ENCODE measurements around the gene PRKAA2. TPM values are rescaled to one million over a fixed set of nuclear protein-coding genes. Genes with fewer than 3 reads are reported as not detected.

Gene PRKAA2
- polyA plus RNA-seq, 4 donors: 0.27 to 4.4 (median 0.48) TPM; not detected in 1

DNA sequence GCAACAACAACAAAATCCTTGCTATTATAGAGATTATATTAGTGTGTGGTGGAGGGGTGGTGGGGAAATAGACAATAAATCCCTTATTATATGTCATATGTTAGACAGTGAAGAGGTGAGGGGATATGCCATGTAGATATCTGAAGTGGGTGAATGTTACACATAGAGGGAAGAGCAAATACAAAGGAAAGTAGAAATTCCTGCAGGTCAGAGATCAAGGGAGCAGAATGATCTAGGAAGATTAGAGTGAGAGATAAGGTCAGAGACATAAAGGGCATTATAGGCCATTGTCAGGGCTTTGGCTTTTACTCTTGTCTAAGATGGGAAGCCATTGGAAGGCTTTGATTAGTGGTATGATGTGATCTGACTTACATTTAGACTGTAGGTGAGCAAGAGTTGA lies 38.5 kb downstream of the PRKAA2 start:
- FAIRE-seq: no peak
- no peaks in the 10 kb centered on the region for H3K9me3 ChIP-seq (ENCODE audit: control insufficient read depth in 2 of 2, insufficient read depth in 1 of 2, low read depth in 1 of 2, low read length in 1 of 2)

DNA sequence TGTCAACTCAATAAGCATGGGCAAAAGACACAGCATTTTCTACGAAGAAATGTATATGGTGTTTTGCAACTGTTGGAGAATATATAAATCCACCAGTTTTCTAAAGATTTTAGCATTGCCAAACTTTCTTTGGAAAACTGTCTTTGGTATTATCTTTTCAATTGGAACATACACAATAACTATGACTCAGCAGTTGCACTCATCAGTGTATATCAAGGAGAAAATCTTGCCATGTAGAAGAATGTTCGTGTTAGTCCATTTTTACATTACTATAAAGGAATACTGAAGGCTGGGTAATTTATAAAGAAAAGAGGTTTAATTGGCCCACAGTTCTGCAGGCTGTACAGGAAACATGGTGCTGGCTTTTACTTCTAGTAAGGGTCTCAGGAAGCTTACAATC lies 41.1 kb downstream of the PRKAA2 start:
- no peak for DNase-seq
- Histone ChIP-seq H3K4me3 (ENCODE audit: low read depth in 1 of 3, low read length in 3 of 3) (no peak overlapping the region), H3K36me3 (ENCODE audit: control insufficient read depth in 3 of 3, insufficient read depth in 2 of 3, low read depth in 1 of 3, low read length in 3 of 3) (no peaks in the 10 kb centered on the region), H3K27me3 (ENCODE audit: control insufficient read depth in 3 of 3, insufficient read depth in 3 of 3, low read length in 3 of 3) (no peaks in the 10 kb centered on the region), H3K9me3 (ENCODE audit: control insufficient read depth in 2 of 2, insufficient read depth in 1 of 2, low read depth in 1 of 2, low read length in 1 of 2) (no peaks in the 10 kb centered on the region), H3K4me1 (ENCODE audit: control insufficient read depth in 3 of 3, insufficient read depth in 2 of 3, low read depth in 1 of 3, low read length in 2 of 3) (no peaks in the 10 kb centered on the region), H3K27ac (ENCODE audit: low read depth in 1 of 3, low read length in 2 of 3) (no peak overlapping the region)
- WGBS, 3 donors: 83 to 87% (median 84%) methylated on average over 2 of the region's 2 CpGs
- FAIRE-seq: no peak

More for the DNA sequence above, 38.5 kb downstream of the PRKAA2 start:
- H3K27me3 ChIP-seq (ENCODE audit: control insufficient read depth in 3 of 3, insufficient read depth in 3 of 3, low read length in 3 of 3): no peaks in the 10 kb centered on the region
- H3K27ac ChIP-seq (ENCODE audit: low read depth in 1 of 3, low read length in 2 of 3): no peak overlapping the region
- H3K36me3 ChIP-seq (ENCODE audit: control insufficient read depth in 3 of 3, insufficient read depth in 2 of 3, low read depth in 1 of 3, low read length in 3 of 3): no peaks in the 10 kb centered on the region
- H3K4me3 ChIP-seq (ENCODE audit: low read depth in 1 of 3, low read length in 3 of 3): no peak overlapping the region
- H3K4me1 ChIP-seq (ENCODE audit: control insufficient read depth in 3 of 3, insufficient read depth in 2 of 3, low read depth in 1 of 3, low read length in 2 of 3): no peaks in the 10 kb centered on the region
- DNase-seq: no peak

DNA sequence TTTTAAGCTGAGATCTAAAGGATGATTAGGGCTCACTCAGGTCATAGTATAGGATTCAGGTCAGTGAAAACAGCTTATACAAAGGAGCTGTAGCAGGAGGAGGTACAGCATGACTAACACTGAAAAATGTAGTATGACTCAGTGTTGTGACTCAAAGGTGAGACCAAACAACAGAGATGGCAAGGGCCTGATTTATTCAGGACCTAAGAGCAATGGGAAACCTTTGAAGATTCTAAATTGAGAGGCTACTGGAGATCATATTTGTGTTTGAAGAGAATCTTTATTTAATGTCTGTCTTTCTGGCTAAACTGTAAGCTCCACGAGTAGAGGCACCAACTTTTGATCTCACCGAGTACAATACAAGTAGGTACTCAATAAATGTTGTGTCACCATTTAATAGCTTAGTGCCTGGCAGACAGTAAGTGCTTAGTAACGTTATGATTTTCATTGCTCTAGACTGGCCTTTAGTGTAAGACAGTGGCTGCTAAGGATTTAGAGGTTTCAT lies 43.5 kb downstream of the PRKAA2 start:
- DNase-seq (peak; percentile 9 to 23), FAIRE-seq (no peak)
- H3K27ac ChIP-seq (ENCODE audit: low read depth in 1 of 3, low read length in 2 of 3): no peak overlapping the region
- 46 to 71% (median 50%) methylated on average over 3 of the region's 3 CpGs for WGBS, 3 donors
- H3K4me1 ChIP-seq (ENCODE audit: control insufficient read depth in 3 of 3, insufficient read depth in 2 of 3, low read depth in 1 of 3, low read length in 2 of 3): no peaks in the 10 kb centered on the region
- H3K27me3 ChIP-seq (ENCODE audit: control insufficient read depth in 3 of 3, insufficient read depth in 3 of 3, low read length in 3 of 3): no peaks in the 10 kb centered on the region
- no peaks in the 10 kb centered on the region for H3K36me3 ChIP-seq (ENCODE audit: control insufficient read depth in 3 of 3, insufficient read depth in 2 of 3, low read depth in 1 of 3, low read length in 3 of 3)
- H3K4me3 ChIP-seq (ENCODE audit: low read depth in 1 of 3, low read length in 3 of 3): no peak overlapping the region
- H3K9me3 ChIP-seq (ENCODE audit: control insufficient read depth in 2 of 2, insufficient read depth in 1 of 2, low read depth in 1 of 2, low read length in 1 of 2): no peaks in the 10 kb centered on the region

DNA sequence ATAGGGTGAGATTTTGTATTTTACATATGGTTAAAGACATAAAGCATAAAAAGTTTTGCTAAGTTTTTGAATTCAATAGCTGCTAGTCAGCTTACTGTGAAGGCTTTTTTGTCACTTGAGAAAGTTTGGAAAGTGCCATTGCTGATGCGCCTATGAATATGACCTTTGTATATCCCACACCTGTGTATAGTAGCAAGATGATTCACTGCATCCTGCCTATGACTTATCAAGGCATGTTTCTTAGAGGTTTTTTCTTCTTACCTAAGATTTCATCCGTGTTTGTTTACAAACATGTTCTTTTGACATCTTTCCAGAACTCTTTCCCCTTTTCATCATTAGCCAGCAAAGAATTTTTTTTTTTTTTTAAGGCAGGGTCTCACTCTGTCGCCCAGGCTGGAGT lies 51.5 kb downstream of the PRKAA2 start:
- Histone ChIP-seq H3K27me3 (ENCODE audit: control insufficient read depth in 3 of 3, insufficient read depth in 3 of 3, low read length in 3 of 3) (no peaks in the 10 kb centered on the region), H3K4me3 (ENCODE audit: low read depth in 1 of 3, low read length in 3 of 3) (no peak overlapping the region), H3K4me1 (ENCODE audit: control insufficient read depth in 3 of 3, insufficient read depth in 2 of 3, low read depth in 1 of 3, low read length in 2 of 3) (no peaks in the 10 kb centered on the region), H3K9me3 (ENCODE audit: control insufficient read depth in 2 of 2, insufficient read depth in 1 of 2, low read depth in 1 of 2, low read length in 1 of 2) (peaks cover 0 to 8% of the 10 kb centered on the region in 2 donors), H3K27ac (ENCODE audit: low read depth in 1 of 3, low read length in 2 of 3) (no peak overlapping the region), H3K36me3 (ENCODE audit: control insufficient read depth in 3 of 3, insufficient read depth in 2 of 3, low read depth in 1 of 3, low read length in 3 of 3) (no peaks in the 10 kb centered on the region)
- DNase-seq (no peak), FAIRE-seq (no peak)
- 73 to 81% (median 81%) methylated on average over 3 of the region's 3 CpGs for WGBS, 3 donors

DNA sequence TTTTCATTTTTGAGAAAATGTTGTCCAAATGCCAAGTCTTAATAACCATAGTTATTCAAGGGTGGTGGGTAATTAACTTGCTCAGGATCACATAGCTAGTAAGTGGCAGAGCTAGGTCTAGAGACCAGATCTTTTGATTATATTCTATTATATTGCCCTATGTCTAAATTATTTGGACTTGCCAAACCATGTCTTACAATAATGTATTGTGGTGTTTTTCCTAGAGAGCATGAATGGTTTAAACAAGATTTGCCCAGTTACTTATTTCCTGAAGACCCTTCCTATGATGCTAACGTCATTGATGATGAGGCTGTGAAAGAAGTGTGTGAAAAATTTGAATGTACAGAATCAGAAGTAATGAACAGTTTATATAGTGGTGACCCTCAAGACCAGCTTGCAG lies 58.6 kb downstream of the PRKAA2 start:
- H3K27me3 ChIP-seq (ENCODE audit: control insufficient read depth in 3 of 3, insufficient read depth in 3 of 3, low read length in 3 of 3): no peaks in the 10 kb centered on the region
- H3K27ac ChIP-seq (ENCODE audit: low read depth in 1 of 3, low read length in 2 of 3): no peak overlapping the region
- H3K36me3 ChIP-seq (ENCODE audit: control insufficient read depth in 3 of 3, insufficient read depth in 2 of 3, low read depth in 1 of 3, low read length in 3 of 3): no peaks in the 10 kb centered on the region
- WGBS, 3 donors: 76 to 85% (median 81%) methylated on average over 1 of the region's 1 CpG
- peaks cover 0 to 12% of the 10 kb centered on the region in 2 donors for H3K9me3 ChIP-seq (ENCODE audit: control insufficient read depth in 2 of 2, insufficient read depth in 1 of 2, low read depth in 1 of 2, low read length in 1 of 2)
- no peaks in the 10 kb centered on the region for H3K4me1 ChIP-seq (ENCODE audit: control insufficient read depth in 3 of 3, insufficient read depth in 2 of 3, low read depth in 1 of 3, low read length in 2 of 3)
- FAIRE-seq (no peak), DNase-seq (no peak)
- H3K4me3 ChIP-seq (ENCODE audit: low read depth in 1 of 3, low read length in 3 of 3): no peak overlapping the region

DNA sequence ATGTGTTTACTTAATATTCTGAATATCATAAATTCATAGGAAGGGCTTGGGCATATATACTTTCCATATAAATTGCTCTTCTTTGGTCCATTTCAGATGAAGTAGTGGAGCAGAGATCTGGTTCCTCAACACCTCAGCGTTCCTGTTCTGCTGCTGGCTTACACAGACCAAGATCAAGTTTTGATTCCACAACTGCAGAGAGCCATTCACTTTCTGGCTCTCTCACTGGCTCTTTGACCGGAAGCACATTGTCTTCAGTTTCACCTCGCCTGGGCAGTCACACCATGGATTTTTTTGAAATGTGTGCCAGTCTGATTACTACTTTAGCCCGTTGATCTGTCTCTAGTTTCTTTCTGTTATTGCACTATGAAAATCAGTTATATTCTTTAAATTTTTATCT lies 62.3 kb downstream of the PRKAA2 start:
- H3K36me3 ChIP-seq (ENCODE audit: control insufficient read depth in 3 of 3, insufficient read depth in 2 of 3, low read depth in 1 of 3, low read length in 3 of 3): no peaks in the 10 kb centered on the region
- H3K9me3 ChIP-seq (ENCODE audit: control insufficient read depth in 2 of 2, insufficient read depth in 1 of 2, low read depth in 1 of 2, low read length in 1 of 2): peaks cover 0 to 5% of the 10 kb centered on the region in 2 donors
- H3K4me1 ChIP-seq (ENCODE audit: control insufficient read depth in 3 of 3, insufficient read depth in 2 of 3, low read depth in 1 of 3, low read length in 2 of 3): no peaks in the 10 kb centered on the region
- H3K4me3 ChIP-seq (ENCODE audit: low read depth in 1 of 3, low read length in 3 of 3): no peak overlapping the region
- DNase-seq (no peak), FAIRE-seq (no peak)
- no peak overlapping the region for H3K27ac ChIP-seq (ENCODE audit: low read depth in 1 of 3, low read length in 2 of 3)
- no peaks in the 10 kb centered on the region for H3K27me3 ChIP-seq (ENCODE audit: control insufficient read depth in 3 of 3, insufficient read depth in 3 of 3, low read length in 3 of 3)
- 80 to 88% (median 85%) methylated on average over 4 of the region's 4 CpGs for WGBS, 3 donors

DNA sequence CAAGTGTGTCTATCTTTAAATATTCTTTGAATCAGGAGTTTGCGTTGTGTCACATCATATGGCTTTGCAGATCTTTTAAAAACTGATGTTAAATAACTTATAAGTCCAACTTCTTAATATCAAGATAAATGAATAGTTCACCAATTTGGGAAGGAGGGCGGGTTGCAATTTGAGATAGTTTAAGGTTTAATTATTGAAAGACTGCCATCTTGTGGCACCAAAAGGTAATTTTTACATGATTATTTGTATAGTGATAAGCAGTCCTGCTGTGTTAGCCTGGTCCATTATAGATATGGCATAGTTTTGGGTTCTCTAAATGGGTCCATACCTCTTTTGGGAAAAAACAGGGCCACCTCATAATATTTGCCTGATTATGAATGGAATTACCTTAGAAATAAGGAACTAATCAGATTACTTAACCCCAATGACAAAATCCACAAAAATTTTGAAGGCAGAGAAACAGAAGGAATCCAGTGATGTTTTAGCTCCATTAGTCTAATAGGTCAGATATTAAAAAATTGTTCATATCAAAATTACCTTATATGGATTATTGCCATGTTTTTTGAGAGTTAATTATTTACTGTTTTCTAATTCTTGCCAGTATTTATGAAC lies 64.3 kb downstream of the PRKAA2 start:
- no peaks in the 10 kb centered on the region for H3K9me3 ChIP-seq (ENCODE audit: control insufficient read depth in 2 of 2, insufficient read depth in 1 of 2, low read depth in 1 of 2, low read length in 1 of 2)
- peak; percentile 39 for FAIRE-seq
- 8 to 14% (median 11%) methylated on average over 2 of the region's 2 CpGs for WGBS, 3 donors
- no peak overlapping the region for H3K27ac ChIP-seq (ENCODE audit: low read depth in 1 of 3, low read length in 2 of 3)
- no peaks in the 10 kb centered on the region for H3K27me3 ChIP-seq (ENCODE audit: control insufficient read depth in 3 of 3, insufficient read depth in 3 of 3, low read length in 3 of 3)
- no peak overlapping the region for H3K4me3 ChIP-seq (ENCODE audit: low read depth in 1 of 3, low read length in 3 of 3)
- H3K36me3 ChIP-seq (ENCODE audit: control insufficient read depth in 3 of 3, insufficient read depth in 2 of 3, low read depth in 1 of 3, low read length in 3 of 3): no peaks in the 10 kb centered on the region
- no peaks in the 10 kb centered on the region for H3K4me1 ChIP-seq (ENCODE audit: control insufficient read depth in 3 of 3, insufficient read depth in 2 of 3, low read depth in 1 of 3, low read length in 2 of 3)
- peak; percentile 46 to 57 for DNase-seq

DNA sequence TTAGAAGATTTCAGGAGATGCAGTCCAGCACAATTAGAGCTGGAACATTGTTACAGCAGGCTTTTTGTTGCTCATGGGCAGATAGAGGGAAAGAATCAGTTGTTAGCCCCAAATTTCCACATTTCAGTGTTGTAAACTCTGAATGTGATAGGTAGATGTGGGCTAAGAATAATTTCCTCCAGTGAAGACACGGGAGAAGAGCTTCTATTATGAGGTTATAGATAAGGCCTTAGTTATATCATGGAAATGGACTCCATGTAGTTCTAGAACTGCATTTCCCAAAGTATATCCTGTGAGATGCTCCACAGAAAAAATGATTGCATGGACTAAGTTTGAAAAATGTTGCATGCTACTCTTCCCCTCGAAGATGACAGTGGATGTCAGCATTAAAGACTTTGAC lies 64.9 kb downstream of the PRKAA2 start:
- no peak for FAIRE-seq
- no peak for DNase-seq
- Histone ChIP-seq H3K27me3 (ENCODE audit: control insufficient read depth in 3 of 3, insufficient read depth in 3 of 3, low read length in 3 of 3) (no peaks in the 10 kb centered on the region), H3K4me1 (ENCODE audit: control insufficient read depth in 3 of 3, insufficient read depth in 2 of 3, low read depth in 1 of 3, low read length in 2 of 3) (no peaks in the 10 kb centered on the region), H3K4me3 (ENCODE audit: low read depth in 1 of 3, low read length in 3 of 3) (no peak overlapping the region), H3K36me3 (ENCODE audit: control insufficient read depth in 3 of 3, insufficient read depth in 2 of 3, low read depth in 1 of 3, low read length in 3 of 3) (no peaks in the 10 kb centered on the region), H3K27ac (ENCODE audit: low read depth in 1 of 3, low read length in 2 of 3) (no peak overlapping the region), H3K9me3 (ENCODE audit: control insufficient read depth in 2 of 2, insufficient read depth in 1 of 2, low read depth in 1 of 2, low read length in 1 of 2) (no peaks in the 10 kb centered on the region)
- 29 to 60% (median 37%) methylated on average over 2 of the region's 2 CpGs for WGBS, 3 donors

DNA sequence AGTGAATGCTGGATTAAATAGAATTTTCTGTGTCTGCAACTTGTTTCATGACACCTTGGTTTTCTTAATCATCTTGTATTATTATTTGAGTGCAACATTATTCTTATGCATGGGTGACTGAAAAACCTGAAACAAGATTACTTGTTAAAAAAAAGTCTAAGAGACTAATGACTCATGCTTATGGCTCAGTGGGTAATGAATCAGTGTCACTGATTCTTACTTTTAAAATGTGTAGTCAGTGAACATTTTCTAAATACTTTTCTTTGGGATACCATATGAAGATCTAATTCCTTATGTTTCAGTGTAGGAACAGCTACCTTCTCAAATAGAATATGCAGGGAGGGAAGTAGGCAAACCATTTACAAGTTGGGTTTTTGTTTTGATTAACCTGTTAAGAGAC lies 65.5 kb downstream of the PRKAA2 start:
- Histone ChIP-seq H3K27ac (ENCODE audit: low read depth in 1 of 3, low read length in 2 of 3) (no peak overlapping the region), H3K27me3 (ENCODE audit: control insufficient read depth in 3 of 3, insufficient read depth in 3 of 3, low read length in 3 of 3) (no peaks in the 10 kb centered on the region), H3K4me3 (ENCODE audit: low read depth in 1 of 3, low read length in 3 of 3) (no peak overlapping the region), H3K36me3 (ENCODE audit: control insufficient read depth in 3 of 3, insufficient read depth in 2 of 3, low read depth in 1 of 3, low read length in 3 of 3) (no peaks in the 10 kb centered on the region), H3K9me3 (ENCODE audit: control insufficient read depth in 2 of 2, insufficient read depth in 1 of 2, low read depth in 1 of 2, low read length in 1 of 2) (no peaks in the 10 kb centered on the region), H3K4me1 (ENCODE audit: control insufficient read depth in 3 of 3, insufficient read depth in 2 of 3, low read depth in 1 of 3, low read length in 2 of 3) (no peaks in the 10 kb centered on the region)
- no peak for DNase-seq
- no peak for FAIRE-seq
